PFSK-1 (cell line): ENCODE data around the gene DOK5.

Source experiments
- POLR2AphosphoS5 ChIP-seq: IDR thresholded peaks from 2 replicates; pipeline ENCODE4 v1.6.1; 2012; ENCODE audit warnings: low read depth, mild to moderate bottlenecking, control low read depth, low read length, moderate library complexity
- REST ChIP-seq, 2 experiments: IDR thresholded peaks; 2 replicates each; pipeline versions ENCODE4 v1.6.1 to v1.8.0; 2011 to 2012; ENCODE audit warnings: low read depth in 2 of 2, low read length in 2 of 2, control low read depth in 1 of 2, inconsistent platforms in 1 of 2, mild to moderate bottlenecking in 1 of 2, moderate library complexity in 1 of 2; ENCODE audit not compliant: insufficient read depth in 1 of 2
- SIN3A ChIP-seq: IDR thresholded peaks from 2 replicates; pipeline ENCODE4 v1.6.1; 2012; ENCODE audit warnings: mild to moderate bottlenecking, low read length, moderate library complexity, borderline replicate concordance; ENCODE audit not compliant: insufficient read depth
- TAF1 ChIP-seq: IDR thresholded peaks from 2 replicates; pipeline ENCODE4 v1.6.1; 2012; ENCODE audit warnings: low read length, control low read depth, borderline replicate concordance; ENCODE audit not compliant: insufficient read depth

- TF ChIP-seq TAF1 (no peak), REST (IDR thresholded peaks at IDR 0.05; ENCODE audit: insufficient read depth in 1 of 2, low read depth in 2 of 2, low read length in 2 of 2) (no peak), POLR2AphosphoS5 (no peak), SIN3A (no peak)
Measured at GRCh38 chr20:54576518-54576917, 101.1 kb downstream of the DOK5 start.
